Stimulated activated CD8-positive, alpha-beta memory T cell treated with anti-CD3 and anti-CD28 coated beads, Interleukin-4, amount 100 ng/mL, for 48 hours (primary cell): ENCODE measurements around the gene PC.
"Not testable (repeated sequence)": the region's sequence is repeated elsewhere in the genome, so short reads cannot be mapped to it uniquely, and the experiment has no call there.

Source experiments
- DNase-seq: peaks from one replicate; pipeline ENCODE4 v3.0.0-alpha.2; 2020

PC gene

GRCh38 chr11:66979336-66979980, 21.3 kb upstream of the PC start:
- DNase-seq, result no peak

GRCh38 chr11:66978717-66979116, 20.5 kb upstream of the PC start:
- no peak for DNase-seq

- no peak for DNase-seq
Observed at GRCh38 chr11:66978229-66978628, 20.0 kb upstream of the PC start.

- no peak for DNase-seq
Observed at GRCh38 chr11:66976925-66977324, 18.7 kb upstream of the PC start.

GRCh38 chr11:66976028-66976467, 17.9 kb upstream of the PC start:
- DNase-seq, result peak; percentile 67

GRCh38 chr11:66975405-66976027, 17.3 kb upstream of the PC start:
- no peak for DNase-seq

- no peak for DNase-seq
Observed at GRCh38 chr11:66974724-66975404, 16.7 kb upstream of the PC start, which contains the start of gene C11orf86. TSS of gene C11orf86 (plus strand) at chr11:66975304. CDS start at chr11:66975363, 59 bp downstream.

GRCh38 chr11:66973956-66974580, 15.9 kb upstream of the PC start:
- no peak for DNase-seq

GRCh38 chr11:66971488-66971887, 13.3 kb upstream of the PC start:
- DNase-seq, result no peak

- DNase-seq, result peak; percentile 53
Observed at GRCh38 chr11:66970807-66971442, 12.7 kb upstream of the PC start.

GRCh38 chr11:66970371-66970806, 12.2 kb upstream of the PC start:
- no peak for DNase-seq

- DNase-seq, result no peak
Observed at GRCh38 chr11:66969584-66970225, 11.5 kb upstream of the PC start.

- DNase-seq, result no peak
Observed at GRCh38 chr11:66967670-66968425, 9.7 kb upstream of the PC start.

- DNase-seq, result no peak
Observed at GRCh38 chr11:66966351-66966750, 8.2 kb upstream of the PC start.

GRCh38 chr11:66964495-66964894, 6.3 kb upstream of the PC start:
- no peak for DNase-seq

- DNase-seq, result no peak
Observed at GRCh38 chr11:66962801-66963200, 4.6 kb upstream of the PC start.

GRCh38 chr11:66962247-66962646, 4.1 kb upstream of the PC start:
- DNase-seq, result no peak

- not testable (repeated sequence) for DNase-seq
Observed at GRCh38 chr11:66961691-66962213, 3.6 kb upstream of the PC start.

GRCh38 chr11:66958956-66959274, 732 bp upstream of the PC start:
- no peak for DNase-seq

- DNase-seq, result no peak
Observed at GRCh38 chr11:66957971-66958231, 282 bp downstream of the PC start.

- no peak for DNase-seq
Observed at GRCh38 chr11:66956689-66957290, 1.4 kb downstream of the PC start.
